ENCODE results near the gene NEK11. TPM values are rescaled to one million over a fixed set of nuclear protein-coding genes. Genes with fewer than 3 reads are reported as not detected.

The NEK11 gene
- total and polyA plus RNA-seq, 9 of the 15 experiments (the other 6 are each of a cell fraction or from before 2014, with no cell fraction given), result 0.28 to 1.5 (median 0.87) TPM

DNA sequence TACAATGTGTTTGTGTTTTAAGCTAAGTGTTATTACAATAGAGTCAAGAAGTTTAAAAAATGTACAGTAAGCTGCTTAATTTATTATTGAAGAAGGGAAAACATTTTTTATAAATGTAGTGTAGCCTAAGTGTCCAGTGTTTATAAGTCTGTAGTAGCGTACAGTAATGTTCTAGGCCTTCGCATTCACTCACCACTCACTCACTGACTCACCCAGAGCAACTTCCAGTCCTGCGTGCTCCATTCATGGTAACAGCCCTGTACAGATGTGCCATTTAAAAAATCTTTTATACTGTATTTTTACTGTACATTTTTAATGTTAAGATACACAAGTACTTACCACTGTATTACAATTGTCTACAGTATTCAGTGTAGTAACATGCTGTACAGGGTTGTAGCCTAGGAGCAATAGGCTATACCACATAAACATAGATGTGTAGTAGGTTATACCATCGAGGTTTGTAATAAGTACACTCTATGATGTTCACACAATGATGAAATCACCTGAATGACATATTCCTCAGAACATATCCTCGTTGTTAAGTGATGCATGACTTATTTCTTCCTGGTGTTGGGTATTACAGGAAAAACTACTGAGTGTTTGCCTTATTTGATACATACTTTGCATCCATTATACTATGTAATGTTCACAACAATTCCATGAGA, 198.3 kb downstream of the NEK11 start:
- Histone ChIP-seq H3K79me2 (ENCODE audit: control insufficient read depth, insufficient read depth, low read length) (no peaks in the 10 kb centered on the region), H3K36me3 (ENCODE audit: control insufficient read depth, insufficient read depth, low read length) (no peaks in the 10 kb centered on the region), H3K4me2 (ENCODE audit: insufficient read depth, low read length) (no peak overlapping the region), H3K9ac (ENCODE audit: insufficient read depth in 1 of 2, low read depth in 2 of 2, low read length in 2 of 2) (no peak overlapping the region), H3K9me1 (ENCODE audit: control insufficient read depth, insufficient read depth, low read length) (no peaks in the 10 kb centered on the region), H2AFZ (ENCODE audit: low read depth, low read length) (no peak overlapping the region), H3K27me3 (ENCODE audit: control insufficient read depth in 2 of 2, insufficient read depth in 2 of 2, low read length in 2 of 2) (no peaks in the 10 kb centered on the region), H3K4me1 (replicated peaks in 1 of 2; ENCODE audit: control insufficient read depth in 2 of 2, insufficient read depth in 2 of 2, low read length in 2 of 2) (no peaks in the 10 kb centered on the region), H3K4me3 (no peak overlapping the region), H4K20me1 (replicated peaks; ENCODE audit: control insufficient read depth, insufficient read depth, low read length) (no peaks in the 10 kb centered on the region), H3K9me3 (replicated peaks; ENCODE audit: control insufficient read depth, insufficient read depth, low read depth, low read length) (no peaks in the 10 kb centered on the region), H3K27ac (ENCODE audit: extremely low read depth, low read depth, low read length) (no peak overlapping the region)
- ChIA-PET POLR2A (no interaction called here), CTCF (ENCODE audit: low intra/inter-chr PET ratio) (no interaction called here)
- FAIRE-seq (no peak), ATAC-seq (no peak), DNase-seq (ENCODE audit: extremely low read depth in 1 of 4, low spot score in 3 of 4) (no peak)
- in situ Hi-C loops (cut with MboI) (no loop called here), intact Hi-C loops (cut with micrococcal nuclease) (no loop called here)
- WGBS (ENCODE audit: insufficient coverage, low coverage, missing lambda C conversion rate), result 3% methylated on average over 5 of the region's 5 CpGs
- BruUV-seq (replicated peaks), result no TSS peak
- no peak for TF ChIP-seq MTA2 (IDR thresholded peaks at IDR 0.05; ENCODE audit: low read depth)
- no peak for TF ChIP-seq FOXM1 (IDR thresholded peaks at IDR 0.05; ENCODE audit: low read depth)
- TF ChIP-seq FOXM1 (CRISPR knock-in tag; IDR thresholded peaks at IDR 0.05; ENCODE audit: low read depth), result no peak
- no peak for TF ChIP-seq E2F3 (CRISPR knock-in tag; IDR thresholded peaks at IDR 0.05)
- no peak for TF ChIP-seq ZNF263 (CRISPR knock-in tag; IDR thresholded peaks at IDR 0.05; ENCODE audit: borderline replicate concordance)
- TF ChIP-seq MYC (IDR thresholded peaks at IDR 0.05; ENCODE audit: low read depth, low read length), result no peak
- no peak for TF ChIP-seq MYC (CRISPR knock-in tag; IDR thresholded peaks at IDR 0.05; ENCODE audit: borderline replicate concordance, low read depth)
- TF ChIP-seq ZNF436 (CRISPR knock-in tag; IDR thresholded peaks at IDR 0.05), result no peak
- no peak for TF ChIP-seq NR3C1 (CRISPR knock-in tag; IDR thresholded peaks at IDR 0.05)
- no peak for TF ChIP-seq NFXL1 (CRISPR knock-in tag; IDR thresholded peaks at IDR 0.05)
- no peak for TF ChIP-seq EP300 (IDR thresholded peaks at IDR 0.05; ENCODE audit: low read length)
- no peak for TF ChIP-seq YY1 (IDR thresholded peaks at IDR 0.05; ENCODE audit: borderline replicate concordance in 1 of 3, control insufficient read depth in 1 of 3, extremely low read depth in 1 of 3, insufficient read depth in 3 of 3, insufficient read length in 1 of 3, insufficient replicate concordance in 2 of 3, low read depth in 1 of 3, low read length in 2 of 3)
